Nephron progenitor cell (in vitro differentiated cells): ENCODE data around the gene RAB3IP.
"Not testable (repeated sequence)": the region's sequence is repeated elsewhere in the genome, so short reads cannot be mapped to it uniquely, and the experiment has no call there.

Source experiments
- DNase-seq: peaks from one replicate; pipeline ENCODE4 v3.0.0; 2021
- H3K27ac Mint-ChIP-seq: 2 replicates; pipeline ENCODE4 v1.8.0; 2021; ENCODE audit warnings: mild to moderate bottlenecking, moderate library complexity, mixed read lengths
- H3K27me3 Mint-ChIP-seq: 2 replicates; pipeline ENCODE4 v1.8.0; 2021; ENCODE audit warnings: mild to moderate bottlenecking, low read depth, mixed read lengths; ENCODE audit not compliant: poor library complexity
- H3K36me3 Mint-ChIP-seq: 2 replicates; pipeline ENCODE4 v1.8.0; 2021; ENCODE audit warnings: low read depth, mixed read lengths
- H3K4me1 Mint-ChIP-seq: 2 replicates; pipeline ENCODE4 v1.8.0; 2021; ENCODE audit warnings: mixed read lengths
- H3K4me3 Mint-ChIP-seq: 2 replicates; pipeline ENCODE4 v1.8.0; 2021; ENCODE audit warnings: mild to moderate bottlenecking, moderate library complexity, mixed read lengths
- H3K9me3 Mint-ChIP-seq: 2 replicates; pipeline ENCODE4 v1.8.0; 2021; ENCODE audit warnings: mild to moderate bottlenecking, moderate library complexity, mixed read lengths
- TF ChIP-seq, protein P1 (sequence below): fragments of 200-600 bp; sonication (generic); IDR thresholded peaks from 2 replicates; pipeline ENCODE4 v1.5.0; 2021; ENCODE audit warnings: antibody characterized with exemption

The RAB3IP gene

DNA sequence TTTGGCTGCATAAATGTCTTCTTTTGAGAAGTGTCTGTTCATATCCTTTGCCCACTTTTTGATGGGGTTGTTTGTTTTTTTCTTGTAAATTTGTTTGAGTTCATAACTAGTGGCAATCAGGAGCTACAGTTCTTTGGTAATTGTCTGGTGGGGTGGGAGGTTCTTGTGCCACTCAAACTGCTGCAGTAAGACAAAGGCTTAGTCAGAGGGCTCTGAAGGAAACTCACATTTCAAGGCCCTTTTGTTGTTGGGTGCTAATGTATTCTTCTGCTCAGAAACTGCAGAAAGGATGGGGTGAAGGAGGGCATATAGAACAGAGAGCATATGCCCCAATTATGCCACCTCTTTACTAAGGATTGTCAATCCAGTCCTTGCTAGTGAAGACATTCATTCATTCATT lies 108.3 kb downstream of the RAB3IP start:
- Mint-ChIP-seq H3K9me3 (peaks cover 12% of the 10 kb centered on the region), H3K36me3 (no peaks in the 10 kb centered on the region), H3K27me3 (peaks cover 6% of the 10 kb centered on the region), H3K4me1 (no peaks in the 10 kb centered on the region), H3K27ac (no peak overlapping the region), H3K4me3 (no peak overlapping the region)
- DNase-seq: no peak
- TF ChIP-seq, protein P1, sequence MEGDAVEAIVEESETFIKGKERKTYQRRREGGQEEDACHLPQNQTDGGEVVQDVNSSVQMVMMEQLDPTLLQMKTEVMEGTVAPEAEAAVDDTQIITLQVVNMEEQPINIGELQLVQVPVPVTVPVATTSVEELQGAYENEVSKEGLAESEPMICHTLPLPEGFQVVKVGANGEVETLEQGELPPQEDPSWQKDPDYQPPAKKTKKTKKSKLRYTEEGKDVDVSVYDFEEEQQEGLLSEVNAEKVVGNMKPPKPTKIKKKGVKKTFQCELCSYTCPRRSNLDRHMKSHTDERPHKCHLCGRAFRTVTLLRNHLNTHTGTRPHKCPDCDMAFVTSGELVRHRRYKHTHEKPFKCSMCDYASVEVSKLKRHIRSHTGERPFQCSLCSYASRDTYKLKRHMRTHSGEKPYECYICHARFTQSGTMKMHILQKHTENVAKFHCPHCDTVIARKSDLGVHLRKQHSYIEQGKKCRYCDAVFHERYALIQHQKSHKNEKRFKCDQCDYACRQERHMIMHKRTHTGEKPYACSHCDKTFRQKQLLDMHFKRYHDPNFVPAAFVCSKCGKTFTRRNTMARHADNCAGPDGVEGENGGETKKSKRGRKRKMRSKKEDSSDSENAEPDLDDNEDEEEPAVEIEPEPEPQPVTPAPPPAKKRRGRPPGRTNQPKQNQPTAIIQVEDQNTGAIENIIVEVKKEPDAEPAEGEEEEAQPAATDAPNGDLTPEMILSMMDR: no peak

DNA sequence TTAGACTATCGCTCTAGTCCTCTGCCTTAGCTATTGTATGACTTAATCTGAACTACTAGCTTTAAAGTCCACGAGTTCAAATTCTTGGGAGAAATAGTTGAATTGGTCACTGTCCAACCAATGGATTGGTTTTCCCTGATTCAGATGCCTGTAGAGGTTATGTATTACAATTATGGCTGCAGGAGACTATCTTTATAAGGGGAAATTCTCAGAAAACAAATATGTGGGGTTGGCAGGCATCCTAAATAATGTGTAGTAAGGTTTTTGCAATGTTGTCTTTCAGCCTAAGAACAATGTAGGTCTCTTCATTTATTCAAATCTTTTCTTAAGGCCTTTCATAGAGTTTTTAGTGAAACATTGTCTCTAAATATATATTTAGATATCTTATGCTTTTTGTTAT lies 113.3 kb downstream of the RAB3IP start:
- no peak overlapping the region for H3K27ac Mint-ChIP-seq
- H3K9me3 Mint-ChIP-seq: peaks cover 39% of the 10 kb centered on the region
- H3K4me1 Mint-ChIP-seq: no peaks in the 10 kb centered on the region
- no peaks in the 10 kb centered on the region for H3K36me3 Mint-ChIP-seq
- H3K4me3 Mint-ChIP-seq: no peak overlapping the region
- TF ChIP-seq, protein P1: no peak
- no peak for DNase-seq
- H3K27me3 Mint-ChIP-seq: peaks cover under 1% of the 10 kb centered on the region

DNA sequence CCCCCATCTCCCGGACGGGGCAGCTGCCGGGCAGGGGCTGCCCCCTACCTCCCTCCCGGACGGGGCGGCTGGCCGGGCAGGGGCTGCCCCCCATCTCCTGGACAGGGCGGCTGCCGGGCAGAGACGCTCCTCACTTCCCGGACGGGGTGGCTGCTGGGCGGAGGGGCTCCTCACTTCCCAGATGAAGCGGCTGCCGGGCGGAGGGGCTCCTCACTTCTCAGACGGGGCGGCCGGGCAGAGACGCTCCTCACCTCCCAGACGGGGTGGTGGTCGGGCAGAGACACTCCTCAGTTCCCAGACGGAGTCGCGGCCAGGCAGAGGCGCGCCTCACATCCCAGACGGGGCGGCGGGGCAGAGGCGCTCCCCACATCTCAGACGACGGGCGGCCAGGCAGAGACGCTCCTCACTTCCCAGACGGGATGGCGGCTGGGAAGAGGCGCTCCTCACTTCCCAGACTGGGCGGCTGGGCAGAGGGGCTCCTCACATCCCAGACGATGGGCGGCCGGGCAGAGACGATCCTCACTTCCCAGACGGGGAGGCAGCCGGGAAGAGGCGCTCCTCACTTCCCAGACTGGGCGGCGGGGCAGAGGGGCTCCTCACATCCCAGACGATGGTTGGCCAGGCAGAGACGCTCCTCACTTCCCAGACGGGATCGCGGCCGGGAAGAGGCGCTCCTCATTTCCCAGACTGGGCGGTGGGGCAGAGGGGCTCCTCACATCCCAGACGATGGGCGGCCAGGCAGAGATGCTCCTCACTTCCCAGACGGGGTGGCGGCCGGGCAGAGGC lies 114.7 kb downstream of the RAB3IP start:
- H3K9me3 Mint-ChIP-seq: peaks cover 42% of the 10 kb centered on the region
- H3K36me3 Mint-ChIP-seq, H3K4me1 Mint-ChIP-seq, H3K27me3 Mint-ChIP-seq, H3K27ac Mint-ChIP-seq, H3K4me3 Mint-ChIP-seq, DNase-seq: not testable (repeated sequence)

DNA sequence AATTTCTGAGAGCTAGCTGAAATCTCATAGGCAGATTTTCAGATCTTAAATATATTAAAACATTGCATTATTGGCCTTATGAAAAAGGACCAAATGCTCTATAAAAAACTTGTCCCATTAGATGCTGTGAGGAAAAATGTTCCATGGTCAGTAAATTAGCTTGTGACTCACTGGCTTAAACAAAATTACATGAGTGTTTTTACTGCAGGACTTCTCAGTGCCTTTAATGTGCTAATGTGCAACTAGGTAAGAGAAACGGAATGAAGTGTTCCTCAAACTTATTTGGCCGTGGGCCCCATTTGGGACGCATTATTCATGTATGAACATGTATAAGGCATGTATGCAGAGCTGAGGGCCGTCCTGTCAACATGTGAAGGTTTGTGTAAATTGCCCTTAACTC lies 128.0 kb downstream of the RAB3IP start:
- TF ChIP-seq, protein P1: no peak
- no peak for DNase-seq
- Mint-ChIP-seq H3K4me3 (no peak overlapping the region), H3K4me1 (no peaks in the 10 kb centered on the region), H3K27ac (no peak overlapping the region), H3K27me3 (no peaks in the 10 kb centered on the region), H3K36me3 (no peaks in the 10 kb centered on the region), H3K9me3 (no peaks in the 10 kb centered on the region)

DNA sequence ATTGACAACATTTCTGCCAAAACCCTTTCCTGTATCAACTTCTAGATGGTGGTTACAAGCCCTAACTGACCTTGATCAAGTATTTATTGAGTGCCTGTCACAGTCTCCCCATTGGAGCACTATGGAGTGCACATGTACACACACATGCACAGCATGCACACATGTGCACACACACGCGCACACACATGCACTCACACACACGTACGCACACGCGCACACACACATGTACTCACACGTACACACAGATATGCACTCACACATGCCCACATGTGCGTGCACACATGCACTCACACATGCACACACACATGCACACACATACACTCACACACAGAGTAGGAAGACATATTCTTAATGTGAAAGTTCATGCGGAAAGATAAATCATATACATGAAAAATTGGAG lies 130.0 kb downstream of the RAB3IP start:
- no peaks in the 10 kb centered on the region for H3K36me3 Mint-ChIP-seq
- H3K27me3 Mint-ChIP-seq: no peaks in the 10 kb centered on the region
- TF ChIP-seq, protein P1: no peak
- DNase-seq: no peak
- H3K27ac Mint-ChIP-seq: no peak overlapping the region
- no peaks in the 10 kb centered on the region for H3K4me1 Mint-ChIP-seq
- H3K4me3 Mint-ChIP-seq: no peak overlapping the region
- H3K9me3 Mint-ChIP-seq: no peaks in the 10 kb centered on the region

DNA sequence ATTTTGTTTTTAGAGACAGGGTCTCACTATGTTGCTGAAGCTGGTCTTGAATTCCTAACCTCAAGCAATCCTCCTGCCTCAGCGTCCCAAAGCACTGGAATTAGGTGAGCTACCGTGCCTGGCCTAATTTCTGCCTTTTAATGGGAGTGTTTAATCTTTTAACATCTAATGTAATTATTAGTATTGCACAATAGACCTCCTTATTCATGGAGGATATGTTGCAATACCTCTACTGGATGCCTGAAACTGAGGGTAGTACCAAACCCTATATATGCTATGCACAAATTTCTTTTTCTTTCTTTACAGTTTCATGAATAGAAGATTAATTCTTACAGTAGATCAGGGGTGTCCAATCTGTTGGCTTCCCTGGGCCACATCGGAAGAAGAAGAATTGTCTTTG lies 134.1 kb downstream of the RAB3IP start:
- peaks cover 5% of the 10 kb centered on the region for H3K27me3 Mint-ChIP-seq
- no peak overlapping the region for H3K4me3 Mint-ChIP-seq
- DNase-seq: no peak
- no peaks in the 10 kb centered on the region for H3K36me3 Mint-ChIP-seq
- H3K27ac Mint-ChIP-seq: no peak overlapping the region
- H3K9me3 Mint-ChIP-seq: no peaks in the 10 kb centered on the region
- TF ChIP-seq, protein P1: no peak
- H3K4me1 Mint-ChIP-seq: no peaks in the 10 kb centered on the region
